ENCODE data around the gene PLEKHG7. TPM values are rescaled to one million over a fixed set of nuclear protein-coding genes. Genes with fewer than 3 reads are reported as not detected.
"Not testable (repeated sequence)": the region's sequence is repeated elsewhere in the genome, so short reads cannot be mapped to it uniquely, and the experiment has no call there.

The PLEKHG7 gene
- total RNA-seq, result not detected in 2 replicates
- long read RNA-seq, result 0 reads

DNA sequence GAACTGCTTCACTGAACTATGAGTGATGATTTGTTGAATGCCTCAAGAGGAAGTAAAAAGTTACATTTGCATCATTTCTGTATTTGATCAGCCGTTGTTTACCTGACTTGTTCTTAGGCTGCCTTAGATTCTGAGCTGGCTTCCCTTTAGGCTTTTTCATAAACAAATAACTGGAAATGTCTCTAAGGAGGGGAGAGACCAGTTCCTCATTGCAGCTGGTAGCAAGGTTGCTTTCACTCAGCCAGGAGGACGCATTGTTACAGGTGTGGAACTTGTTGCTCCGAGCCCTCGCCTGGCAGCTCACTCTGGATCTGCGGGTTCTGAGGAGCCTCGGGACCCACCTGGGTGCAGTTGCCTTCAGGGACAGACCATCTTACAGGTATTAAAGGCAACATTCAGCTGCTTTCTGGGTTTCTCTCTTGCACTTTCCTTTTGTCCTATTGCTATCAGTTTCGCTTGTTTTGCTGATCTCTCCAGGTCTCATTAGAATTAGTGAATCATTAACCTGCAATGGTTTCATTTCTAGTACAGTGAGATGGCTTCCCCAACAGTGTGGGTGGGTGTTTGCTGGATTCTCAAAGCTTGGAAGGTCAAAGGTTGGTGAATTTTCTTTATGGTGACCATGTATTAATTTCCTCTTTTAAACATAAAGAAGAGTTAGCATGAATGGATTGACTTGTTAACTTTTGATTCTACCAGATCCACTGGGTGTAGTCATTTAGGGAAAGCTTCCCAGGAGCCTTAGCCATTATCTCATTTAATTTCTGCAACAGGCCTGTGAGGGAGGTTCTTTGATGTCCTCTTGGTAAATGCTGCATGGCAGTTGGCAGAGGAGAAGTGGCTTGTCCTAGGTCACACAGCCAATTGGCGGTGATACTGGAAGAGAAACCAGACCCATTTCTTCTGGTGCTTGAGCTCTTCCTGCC is at the start of gene PLEKHG7:
Gene PLEKHG7 (plus strand): TSS at position 236 of the 926 bp plus-strand sequence. CDS start 3,643 bp downstream, outside the sequence.
- Mint-ChIP-seq H3K36me3 (ENCODE audit: low read depth) (no peaks in the 10 kb centered on the region), H3K27ac (ENCODE audit: unreplicated experiment) (no peak within 1 kb of the TSS), H3K4me3 (no peak within 1 kb of the TSS), H3K9me3 (no peaks in the 10 kb centered on the region), H3K27me3 (ENCODE audit: low read depth) (no peaks in the 10 kb centered on the region), H3K4me1 (no peaks in the 10 kb centered on the region)
- DNase-seq (ENCODE audit: low read depth, low spot score), result no peak
- no peak for TF ChIP-seq CTCF (conservative IDR thresholded peaks at IDR 0.05)

DNA sequence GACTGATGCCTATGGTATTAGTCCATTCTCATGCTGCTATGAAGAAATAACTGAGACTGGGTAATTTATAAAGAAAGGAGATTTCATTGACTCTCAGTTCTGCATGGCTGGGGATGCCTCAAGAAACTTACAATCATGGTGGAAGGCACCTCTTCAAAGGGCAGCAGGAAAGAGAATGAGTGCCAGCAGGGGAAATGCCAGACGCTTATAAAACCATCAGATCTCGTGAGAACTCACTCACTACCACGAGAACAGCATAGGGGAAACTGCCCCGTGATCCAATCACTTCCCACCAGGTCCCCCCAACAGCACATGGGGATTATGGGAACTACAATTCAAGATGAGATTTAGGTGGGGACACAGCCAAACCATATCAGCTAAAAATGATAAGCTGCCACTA is 48.5 kb upstream of the PLEKHG7 start:
- H3K9me3 Mint-ChIP-seq; H3K4me1 Mint-ChIP-seq; DNase-seq (ENCODE audit: low read depth, low spot score); H3K27me3 Mint-ChIP-seq (ENCODE audit: low read depth); H3K4me3 Mint-ChIP-seq; H3K27ac Mint-ChIP-seq (ENCODE audit: unreplicated experiment); H3K36me3 Mint-ChIP-seq (ENCODE audit: low read depth): not testable (repeated sequence)

- H3K4me3 Mint-ChIP-seq, result no peak overlapping the region
- no peaks in the 10 kb centered on the region for H3K27me3 Mint-ChIP-seq (ENCODE audit: low read depth)
- H3K27ac Mint-ChIP-seq (ENCODE audit: unreplicated experiment), result no peak overlapping the region
- H3K9me3 Mint-ChIP-seq, result no peaks in the 10 kb centered on the region
- peaks cover 3% of the 10 kb centered on the region for H3K4me1 Mint-ChIP-seq
- no peaks in the 10 kb centered on the region for H3K36me3 Mint-ChIP-seq (ENCODE audit: low read depth)
- no peak for TF ChIP-seq CTCF (conservative IDR thresholded peaks at IDR 0.05)
- DNase-seq (ENCODE audit: low read depth, low spot score), result no peak
Observed at GRCh38 chr12:92654929-92655328, 47.9 kb upstream of the PLEKHG7 start.

DNA sequence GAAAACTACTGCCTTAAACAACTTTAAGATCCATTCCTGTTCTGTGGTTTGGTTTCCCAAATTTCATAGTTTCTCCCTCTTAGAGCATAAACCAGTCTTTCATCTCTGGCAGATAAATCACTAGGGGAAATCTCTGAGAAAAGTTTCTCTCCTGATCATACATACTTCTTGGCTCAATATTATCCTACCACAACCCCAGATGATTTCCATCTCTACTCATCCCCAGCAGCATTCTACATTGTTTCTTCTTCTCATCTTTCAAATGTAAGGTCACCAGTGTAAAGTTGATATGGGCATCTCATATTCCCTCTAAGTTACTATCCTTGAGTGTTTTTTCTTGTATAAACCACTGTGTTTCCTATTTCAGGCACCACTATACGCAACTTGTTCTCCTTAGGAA is 45.9 kb upstream of the PLEKHG7 start:
- no peak overlapping the region for H3K4me3 Mint-ChIP-seq
- no peak overlapping the region for H3K27ac Mint-ChIP-seq (ENCODE audit: unreplicated experiment)
- TF ChIP-seq CTCF (conservative IDR thresholded peaks at IDR 0.05), result no peak
- H3K4me1 Mint-ChIP-seq, result no peaks in the 10 kb centered on the region
- H3K9me3 Mint-ChIP-seq, result no peaks in the 10 kb centered on the region
- no peak for DNase-seq (ENCODE audit: low read depth, low spot score)
- H3K27me3 Mint-ChIP-seq (ENCODE audit: low read depth), result no peaks in the 10 kb centered on the region
- H3K36me3 Mint-ChIP-seq (ENCODE audit: low read depth), result no peaks in the 10 kb centered on the region

- Mint-ChIP-seq H3K36me3 (ENCODE audit: low read depth) (no peaks in the 10 kb centered on the region), H3K27ac (ENCODE audit: unreplicated experiment) (no peak overlapping the region)
Observed at GRCh38 chr12:92657770-92658169, 45.0 kb upstream of the PLEKHG7 start.

More at GRCh38 chr12:92657770-92658169, 45.0 kb upstream of the PLEKHG7 start:
- H3K4me3 Mint-ChIP-seq, result no peak overlapping the region
- no peaks in the 10 kb centered on the region for H3K4me1 Mint-ChIP-seq
- no peak for DNase-seq (ENCODE audit: low read depth, low spot score)
- H3K27me3 Mint-ChIP-seq (ENCODE audit: low read depth), result no peaks in the 10 kb centered on the region
- no peaks in the 10 kb centered on the region for H3K9me3 Mint-ChIP-seq
- no peak for TF ChIP-seq CTCF (conservative IDR thresholded peaks at IDR 0.05)
